PC-3 (cell line): ENCODE results near the gene DDOST. TPM values are rescaled to one million over a fixed set of nuclear protein-coding genes. Genes with fewer than 3 reads are reported as not detected.

Experiments
- ATAC-seq: fragments of 200-7000 bp; cut with Tn5 transposase; 2 replicates; pipeline ENCODE4 v1.9.1; 2020; ENCODE audit warnings: mild to moderate bottlenecking, moderate library complexity
- BruUV-seq: library from RNA; stranded (reverse); fragments of 400-500 nt; replicated peaks from 2 replicates; lab custom pipeline; 2021; lab: Mats Ljungman, UMichigan
- CTCF ChIA-PET: fragments of 300-600 bp; sonication (Branson Sonifier 250); formaldehyde crosslinking; loops from one replicate; lab custom pipeline; 2022; ENCODE audit warnings: antibody characterized with exemption; lab: Charles Lee
- POLR2A ChIA-PET: fragments of 300-600 bp; sonication (Branson Sonifier 250); formaldehyde crosslinking; loops from one replicate; lab custom pipeline; 2022; ENCODE audit warnings: antibody characterized with exemption; ENCODE audit not compliant: unreplicated experiment; lab: Charles Lee
- DNase-seq: peaks from one replicate; pipeline ENCODE4 v3.0.0-alpha.2; 2015
- H2AFZ ChIP-seq: fragments of 300-600 bp; sonication (generic); 2 replicates; pipeline ENCODE4 v1.6.0; 2016; ENCODE audit warnings: antibody characterized with exemption, low read length
- H3F3A ChIP-seq: fragments of 300-600 bp; sonication (generic); one replicate; pipeline ENCODE4 v1.6.0; 2017; ENCODE audit warnings: antibody characterized with exemption, low read length, control low read depth, mild to moderate bottlenecking; ENCODE audit not compliant: unreplicated experiment
- H3K27ac ChIP-seq: fragments of 300-600 bp; sonication (generic); 2 replicates; pipeline ENCODE4 v1.5.1; 2016; ENCODE audit warnings: mild to moderate bottlenecking, low read length
- H3K27me3 ChIP-seq: fragments of 300-600 bp; sonication (generic); 2 replicates; pipeline ENCODE4 v1.6.1; 2016; ENCODE audit warnings: low read length, mixed read lengths
- H3K36me3 ChIP-seq: fragments of 300-600 bp; sonication (generic); 2 replicates; pipeline ENCODE4 v1.6.1; 2016; ENCODE audit warnings: low read depth, mixed run types, low read length, mixed read lengths
- H3K4me1 ChIP-seq: fragments of 300-600 bp; sonication (generic); 2 replicates; pipeline ENCODE4 v1.5.1; 2016; ENCODE audit warnings: low read length; ENCODE audit not compliant: insufficient read depth
- H3K4me2 ChIP-seq: fragments of 300-600 bp; sonication (generic); 2 replicates; pipeline ENCODE4 v1.6.0; 2016; ENCODE audit warnings: low read length
- H3K4me3 ChIP-seq: fragments of 300-600 bp; sonication (generic); 2 replicates; pipeline ENCODE4 v1.5.1; 2016; ENCODE audit warnings: mild to moderate bottlenecking, low read length, mixed read lengths
- H3K79me2 ChIP-seq: fragments of 300-600 bp; sonication (generic); 2 replicates; pipeline ENCODE4 v1.6.1; 2017; ENCODE audit warnings: low read length, mixed read lengths
- H3K9ac ChIP-seq: fragments of 300-600 bp; sonication (generic); 2 replicates; pipeline ENCODE4 v1.6.0; 2016; ENCODE audit warnings: mild to moderate bottlenecking, low read length
- H3K9me2 ChIP-seq: fragments of 300-600 bp; sonication (generic); replicated peaks from 2 replicates; pipeline ENCODE4 v1.6.1; 2016; ENCODE audit warnings: mixed run types, low read length, mixed read lengths
- H3K9me3 ChIP-seq: fragments of 300-600 bp; sonication (generic); 2 replicates; pipeline ENCODE4 v1.6.1; 2016; ENCODE audit warnings: low read length, mixed read lengths
- H4K20me1 ChIP-seq: fragments of 300-600 bp; sonication (generic); 2 replicates; pipeline ENCODE4 v1.6.1; 2016; ENCODE audit warnings: low read length, mixed read lengths
- CTCF ChIP-seq: fragments of 300-600 bp; sonication (generic); conservative IDR thresholded peaks from 2 replicates; pipeline ENCODE4 v1.5.1; 2017; ENCODE audit warnings: antibody characterized with exemption, low read depth, mild to moderate bottlenecking, low read length
- EZH2 ChIP-seq: fragments of 300-600 bp; sonication (generic); IDR thresholded peaks from one replicate; pipeline ENCODE4 v1.6.1; 2017; ENCODE audit warnings: antibody characterized with exemption, mild to moderate bottlenecking, low read length; ENCODE audit not compliant: unreplicated experiment
- EZH2phosphoT487 ChIP-seq: fragments of 300-600 bp; sonication (generic); IDR thresholded peaks from 2 replicates; pipeline ENCODE4 v1.6.1; 2018; ENCODE audit warnings: mild to moderate bottlenecking, antibody characterized with exemption, low read length, borderline replicate concordance
- intact Hi-C: fragments of 100-400 bp; cut with micrococcal nuclease; formaldehyde crosslinking; loops from 2 replicates; pipeline ENCODE4 v1.9.0; 2023
- total RNA-seq: library from RNA; depleted of rRNA; stranded (reverse); fragments of >200 nt; gene quantifications from 2 replicates; pipeline ENCODE4 v1.2.3, GENCODE V29; 2014

Gene DDOST
- total RNA-seq, 1 experiment from 2014 or later = 357 TPM

- ATAC-seq = no peak
Observed at GRCh38 chr1:20709868-20710267, 48.7 kb upstream of the DDOST start.

DNA sequence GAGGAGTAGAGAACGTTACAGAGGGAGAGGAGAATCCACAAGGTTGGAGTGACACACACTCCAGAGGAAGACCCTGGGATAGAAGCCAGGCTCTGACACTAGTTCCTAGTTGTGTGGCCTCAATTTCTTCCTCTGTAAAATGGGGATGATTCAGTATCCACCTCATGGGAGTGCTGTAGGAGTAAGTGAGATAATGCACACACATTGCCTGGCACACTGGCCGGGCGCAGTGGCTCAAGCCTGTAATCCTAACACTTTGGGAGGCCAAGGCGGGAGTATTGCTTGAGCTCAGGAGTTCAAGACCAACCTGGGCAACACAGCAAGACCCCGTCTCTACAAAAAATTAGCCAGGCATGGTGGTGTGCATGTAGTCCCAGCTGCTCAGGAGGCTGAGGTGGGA is 47.7 kb upstream of the DDOST start:
- H3K4me1 ChIP-seq = no peaks in the 10 kb centered on the region
- H3F3A ChIP-seq = no peaks in the 10 kb centered on the region
- DNase-seq (no peak), ATAC-seq (no peak)
- no peak overlapping the region for H3K27ac ChIP-seq
- no TSS peak for BruUV-seq
- H2AFZ ChIP-seq = no peak overlapping the region
- intact Hi-C loops = no loop called here
- no peak overlapping the region for H3K4me3 ChIP-seq
- POLR2A ChIA-PET = no interaction called here
- H3K79me2 ChIP-seq = no peaks in the 10 kb centered on the region
- no peak overlapping the region for H3K9ac ChIP-seq
- CTCF ChIA-PET = no interaction called here
- no peaks in the 10 kb centered on the region for H3K9me3 ChIP-seq
- H3K9me2 ChIP-seq = no peaks in the 10 kb centered on the region
- H3K36me3 ChIP-seq = no peaks in the 10 kb centered on the region
- no peak overlapping the region for H3K4me2 ChIP-seq
- no peaks in the 10 kb centered on the region for H4K20me1 ChIP-seq
- TF ChIP-seq EZH2 (no peak), CTCF (no peak), EZH2phosphoT487 (no peak)
- no peaks in the 10 kb centered on the region for H3K27me3 ChIP-seq

More at GRCh38 chr1:20709868-20710267, 48.7 kb upstream of the DDOST start:
- Histone ChIP-seq H3K9ac (no peak overlapping the region), H3K4me3 (no peak overlapping the region), H3K9me2 (no peaks in the 10 kb centered on the region), H3K79me2 (no peaks in the 10 kb centered on the region), H3K4me2 (no peak overlapping the region), H4K20me1 (no peaks in the 10 kb centered on the region), H3K27me3 (no peaks in the 10 kb centered on the region), H3K4me1 (no peaks in the 10 kb centered on the region), H3K36me3 (no peaks in the 10 kb centered on the region), H3K27ac (no peak overlapping the region), H2AFZ (no peak overlapping the region), H3F3A (no peaks in the 10 kb centered on the region), H3K9me3 (no peaks in the 10 kb centered on the region)
- CTCF ChIA-PET = no interaction called here
- TF ChIP-seq EZH2 (no peak), EZH2phosphoT487 (no peak), CTCF (no peak)
- intact Hi-C loops = no loop called here
- POLR2A ChIA-PET = no interaction called here
- no peak for DNase-seq
- BruUV-seq = no TSS peak

DNA sequence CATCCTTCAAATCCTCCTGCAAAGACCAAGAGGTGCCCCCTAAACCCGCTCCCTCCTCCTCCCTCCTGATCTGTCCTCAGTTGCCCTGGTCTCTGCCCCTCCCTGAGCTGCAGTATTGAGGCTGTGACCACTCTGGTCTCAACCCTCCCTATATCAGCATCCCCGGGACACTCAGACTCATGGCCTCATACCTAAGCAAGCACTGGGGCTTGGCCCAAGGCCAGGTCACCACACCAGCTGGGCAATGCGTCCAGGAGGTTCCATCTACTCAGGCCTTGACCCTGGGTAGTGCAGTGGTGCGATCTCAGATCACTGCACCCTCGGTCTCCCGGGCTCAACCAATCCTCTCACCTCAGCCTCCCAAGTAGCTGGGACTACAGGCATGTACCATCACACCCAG is 46.9 kb upstream of the DDOST start:
- Histone ChIP-seq H4K20me1 (no peaks in the 10 kb centered on the region), H3F3A (no peaks in the 10 kb centered on the region), H3K4me3 (no peak overlapping the region), H3K27me3 (no peaks in the 10 kb centered on the region), H3K4me2 (no peak overlapping the region), H3K9ac (no peak overlapping the region), H3K79me2 (no peaks in the 10 kb centered on the region), H3K4me1 (no peaks in the 10 kb centered on the region), H2AFZ (no peak overlapping the region), H3K36me3 (no peaks in the 10 kb centered on the region), H3K9me3 (no peaks in the 10 kb centered on the region), H3K9me2 (no peaks in the 10 kb centered on the region), H3K27ac (no peak overlapping the region)
- DNase-seq (no peak), ATAC-seq (no peak)
- intact Hi-C loops = no loop called here
- ChIA-PET CTCF (no interaction called here), POLR2A (interaction anchor here (0.5 kb wide), 1 partner anchor 10 kb away, joined by 3 read pairs; the partner anchor contains the start of gene KIF17)
- no peak for TF ChIP-seq EZH2phosphoT487
- no peak for TF ChIP-seq EZH2
- TF ChIP-seq CTCF = no peak
- no TSS peak for BruUV-seq
